ENCODE results near the gene GPRC6A.
"Not testable (repeated sequence)": the region's sequence is repeated elsewhere in the genome, so short reads cannot be mapped to it uniquely, and the experiment has no call there.

Gene GPRC6A

GRCh38 chr6:116828983-116829382, at the start of gene GPRC6A:
Gene GPRC6A, minus strand, starts transcription at chr6:116829083. Its CDS starts 70 bp downstream, at chr6:116829013.
- Mint-ChIP-seq H3K36me3 (ENCODE audit: low read depth) (no peaks in the 10 kb centered on the region), H3K27ac (no peak within 1 kb of the TSS), H3K4me1 (ENCODE audit: low read depth) (no peaks in the 10 kb centered on the region), H3K9me3 (peaks cover under 1% of the 10 kb centered on the region), H3K27me3 (peaks cover 2% of the 10 kb centered on the region), H3K4me3 (no peak within 1 kb of the TSS)

- Mint-ChIP-seq H3K27ac (no peak overlapping the region), H3K9me3 (peaks cover 3% of the 10 kb centered on the region), H3K4me1 (ENCODE audit: low read depth) (peaks cover 8% of the 10 kb centered on the region), H3K4me3 (no peak overlapping the region), H3K27me3 (peaks cover 50% of the 10 kb centered on the region), H3K36me3 (ENCODE audit: low read depth) (no peaks in the 10 kb centered on the region)
Observed at GRCh38 chr6:116877743-116878142, 48.9 kb upstream of the GPRC6A start.

GRCh38 chr6:116876635-116877611, 48.0 kb upstream of the GPRC6A start, which contains the start of gene RFX6:
Gene RFX6, plus strand, starts transcription at chr6:116877242. Its CDS starts 34 bp downstream, at chr6:116877276.
- peaks cover 8% of the 10 kb centered on the region for H3K4me1 Mint-ChIP-seq (ENCODE audit: low read depth)
- H3K27me3 Mint-ChIP-seq = peaks cover 50% of the 10 kb centered on the region
- peaks cover 7% of the 10 kb centered on the region for H3K9me3 Mint-ChIP-seq
- peak within 1 kb of the TSS; percentile 18 for H3K4me3 Mint-ChIP-seq
- no peaks in the 10 kb centered on the region for H3K36me3 Mint-ChIP-seq (ENCODE audit: low read depth)
- H3K27ac Mint-ChIP-seq = no peak within 1 kb of the TSS

GRCh38 chr6:116876107-116876506, 47.2 kb upstream of the GPRC6A start:
- peak overlapping the region; percentile 18 for H3K4me3 Mint-ChIP-seq
- peaks cover 50% of the 10 kb centered on the region for H3K27me3 Mint-ChIP-seq

GRCh38 chr6:116872771-116873170, 43.9 kb upstream of the GPRC6A start:
- Mint-ChIP-seq H3K4me3 (no peak overlapping the region), H3K27me3 (peaks cover 40% of the 10 kb centered on the region), H3K36me3 (ENCODE audit: low read depth) (no peaks in the 10 kb centered on the region), H3K9me3 (peaks cover 7% of the 10 kb centered on the region), H3K4me1 (ENCODE audit: low read depth) (peaks cover 8% of the 10 kb centered on the region), H3K27ac (no peak overlapping the region)

More at GRCh38 chr6:116876107-116876506, 47.2 kb upstream of the GPRC6A start:
- Mint-ChIP-seq H3K36me3 (ENCODE audit: low read depth) (no peaks in the 10 kb centered on the region), H3K9me3 (peaks cover 7% of the 10 kb centered on the region), H3K4me1 (ENCODE audit: low read depth) (peaks cover 8% of the 10 kb centered on the region), H3K27ac (no peak overlapping the region)

- H3K4me1 Mint-ChIP-seq (ENCODE audit: low read depth) = no peaks in the 10 kb centered on the region
- peaks cover 4% of the 10 kb centered on the region for H3K9me3 Mint-ChIP-seq
- no peaks in the 10 kb centered on the region for H3K36me3 Mint-ChIP-seq (ENCODE audit: low read depth)
- H3K27ac Mint-ChIP-seq = no peak overlapping the region
- no peak overlapping the region for H3K4me3 Mint-ChIP-seq
- H3K27me3 Mint-ChIP-seq = no peaks in the 10 kb centered on the region
Observed at GRCh38 chr6:116866281-116866871, 37.5 kb upstream of the GPRC6A start.

- Mint-ChIP-seq H3K4me3 (no peak overlapping the region), H3K36me3 (ENCODE audit: low read depth) (no peaks in the 10 kb centered on the region), H3K9me3 (peaks cover 20% of the 10 kb centered on the region), H3K27me3 (no peaks in the 10 kb centered on the region), H3K4me1 (ENCODE audit: low read depth) (no peaks in the 10 kb centered on the region), H3K27ac (no peak overlapping the region)
Observed at GRCh38 chr6:116859264-116859663, 30.4 kb upstream of the GPRC6A start.

GRCh38 chr6:116858060-116858459, 29.2 kb upstream of the GPRC6A start:
- no peak overlapping the region for H3K4me3 Mint-ChIP-seq
- H3K36me3 Mint-ChIP-seq (ENCODE audit: low read depth) = no peaks in the 10 kb centered on the region
- H3K27ac Mint-ChIP-seq = no peak overlapping the region
- no peaks in the 10 kb centered on the region for H3K27me3 Mint-ChIP-seq
- H3K4me1 Mint-ChIP-seq (ENCODE audit: low read depth) = no peaks in the 10 kb centered on the region
- peaks cover 20% of the 10 kb centered on the region for H3K9me3 Mint-ChIP-seq

- Mint-ChIP-seq H3K36me3 (ENCODE audit: low read depth) (no peaks in the 10 kb centered on the region), H3K9me3 (no peaks in the 10 kb centered on the region), H3K4me3 (no peak overlapping the region), H3K4me1 (ENCODE audit: low read depth) (no peaks in the 10 kb centered on the region), H3K27me3 (no peaks in the 10 kb centered on the region), H3K27ac (no peak overlapping the region)
Observed at GRCh38 chr6:116847227-116847626, 18.3 kb upstream of the GPRC6A start.

GRCh38 chr6:116842459-116842858, 13.6 kb upstream of the GPRC6A start:
- no peak overlapping the region for H3K4me3 Mint-ChIP-seq

GRCh38 chr6:116840091-116840490, 11.2 kb upstream of the GPRC6A start:
- Mint-ChIP-seq H3K27me3 (peaks cover 7% of the 10 kb centered on the region), H3K4me3 (no peak overlapping the region), H3K4me1 (ENCODE audit: low read depth) (no peaks in the 10 kb centered on the region), H3K36me3 (ENCODE audit: low read depth) (no peaks in the 10 kb centered on the region), H3K9me3 (peaks cover 4% of the 10 kb centered on the region), H3K27ac (no peak overlapping the region)

More at GRCh38 chr6:116842459-116842858, 13.6 kb upstream of the GPRC6A start:
- Mint-ChIP-seq H3K4me1 (ENCODE audit: low read depth) (no peaks in the 10 kb centered on the region), H3K27ac (no peak overlapping the region), H3K27me3 (no peaks in the 10 kb centered on the region), H3K9me3 (no peaks in the 10 kb centered on the region), H3K36me3 (ENCODE audit: low read depth) (no peaks in the 10 kb centered on the region)

- Mint-ChIP-seq H3K9me3 (peaks cover 4% of the 10 kb centered on the region), H3K4me3 (no peak overlapping the region), H3K4me1 (ENCODE audit: low read depth) (no peaks in the 10 kb centered on the region), H3K36me3 (ENCODE audit: low read depth) (no peaks in the 10 kb centered on the region), H3K27me3 (peaks cover 10% of the 10 kb centered on the region), H3K27ac (no peak overlapping the region)
Observed at GRCh38 chr6:116836606-116837342, 7.9 kb upstream of the GPRC6A start.

- H3K27me3 Mint-ChIP-seq = peaks cover 10% of the 10 kb centered on the region
- H3K9me3 Mint-ChIP-seq; H3K27ac Mint-ChIP-seq; H3K4me3 Mint-ChIP-seq; H3K36me3 Mint-ChIP-seq (ENCODE audit: low read depth); H3K4me1 Mint-ChIP-seq (ENCODE audit: low read depth): not testable (repeated sequence)
Observed at GRCh38 chr6:116834526-116834925, 5.6 kb upstream of the GPRC6A start.

- peaks cover 12% of the 10 kb centered on the region for H3K9me3 Mint-ChIP-seq
- H3K4me3 Mint-ChIP-seq = no peak overlapping the region
- H3K27me3 Mint-ChIP-seq = no peaks in the 10 kb centered on the region
- peaks cover 5% of the 10 kb centered on the region for H3K36me3 Mint-ChIP-seq (ENCODE audit: low read depth)
- H3K27ac Mint-ChIP-seq = no peak overlapping the region
- H3K4me1 Mint-ChIP-seq (ENCODE audit: low read depth) = no peaks in the 10 kb centered on the region
Observed at GRCh38 chr6:116827561-116828240, 1.2 kb downstream of the GPRC6A start.

All from stimulated activated naive CD8-positive, alpha-beta T cell treated with anti-CD3 and anti-CD28 coated beads, Interleukin-15, Interleukin-2, amounts not matched to agents 100 ng/mL and 50 ng/mL, for 24 hours (primary cell).